LNCaP clone FGC (cell line): ENCODE results near the gene HDAC1.

Experiments used
- DNase-seq: peaks from one replicate; pipeline ENCODE4 v3.0.0-alpha.2; 2011; ENCODE audit warnings: low read depth
- H3K4me3 ChIP-seq: 2 replicates; pipeline ENCODE4 v1.5.1; 2011; ENCODE audit warnings: mild to moderate bottlenecking, low read depth, low read length, control low read depth
- TF ChIP-seq, protein P1 (sequence below): IDR thresholded peaks from 2 replicates; pipeline ENCODE4 v1.5.1; 2012; ENCODE audit warnings: mild to moderate bottlenecking; ENCODE audit not compliant: control insufficient read depth, insufficient read depth; ENCODE audit errors: extremely low read depth

Gene HDAC1

DNA sequence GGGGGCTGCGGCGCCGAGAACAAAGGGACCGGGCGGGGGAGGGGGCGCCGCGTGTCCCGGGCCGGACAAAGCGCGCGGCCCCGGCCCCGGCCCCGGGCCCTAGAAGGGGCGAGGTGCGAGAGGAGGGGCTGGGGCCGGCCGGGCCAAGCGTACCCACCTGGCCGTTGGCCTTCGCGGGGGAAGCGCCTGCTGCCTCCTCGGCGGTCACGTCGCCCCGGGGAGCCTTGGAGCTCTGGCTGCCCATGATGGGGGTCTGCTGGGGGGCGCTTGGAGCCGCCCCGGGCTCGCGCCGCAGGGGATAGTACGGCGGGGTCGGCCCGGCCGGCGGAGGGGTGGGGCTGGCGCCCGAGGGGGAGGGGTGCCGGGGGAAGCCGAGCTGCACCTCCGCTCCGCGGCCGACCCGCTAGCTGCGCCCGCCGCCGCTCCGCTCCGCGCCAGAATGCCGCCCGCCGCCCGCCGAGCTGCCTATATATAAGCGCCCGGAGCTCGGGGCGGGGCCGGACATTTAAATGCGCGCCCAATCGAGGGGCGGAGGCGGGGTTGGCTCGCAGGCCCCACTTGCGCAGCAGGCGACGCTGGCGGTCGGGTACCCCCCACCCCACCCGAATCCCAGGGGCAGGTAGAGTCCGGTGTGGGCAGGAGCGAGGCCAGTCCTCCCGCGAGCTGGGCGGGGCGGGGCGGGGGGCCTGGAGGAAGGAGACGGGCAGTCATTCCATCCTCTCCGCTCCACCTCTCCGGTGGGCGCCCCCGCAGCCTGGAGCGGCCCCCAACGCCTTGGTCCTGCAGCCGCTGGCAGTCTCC lies 44.1 kb downstream of the HDAC1 start, which contains the start of gene MARCKSL1:
Gene MARCKSL1, minus strand, starts transcription at position 444 of the 801 bp plus-strand sequence. Its CDS starts 200 bp downstream, at position 244.
- H3K4me3 ChIP-seq, result peak within 1 kb of the TSS; percentile 78
- DNase-seq, result no peak
- TF ChIP-seq, protein P1, sequence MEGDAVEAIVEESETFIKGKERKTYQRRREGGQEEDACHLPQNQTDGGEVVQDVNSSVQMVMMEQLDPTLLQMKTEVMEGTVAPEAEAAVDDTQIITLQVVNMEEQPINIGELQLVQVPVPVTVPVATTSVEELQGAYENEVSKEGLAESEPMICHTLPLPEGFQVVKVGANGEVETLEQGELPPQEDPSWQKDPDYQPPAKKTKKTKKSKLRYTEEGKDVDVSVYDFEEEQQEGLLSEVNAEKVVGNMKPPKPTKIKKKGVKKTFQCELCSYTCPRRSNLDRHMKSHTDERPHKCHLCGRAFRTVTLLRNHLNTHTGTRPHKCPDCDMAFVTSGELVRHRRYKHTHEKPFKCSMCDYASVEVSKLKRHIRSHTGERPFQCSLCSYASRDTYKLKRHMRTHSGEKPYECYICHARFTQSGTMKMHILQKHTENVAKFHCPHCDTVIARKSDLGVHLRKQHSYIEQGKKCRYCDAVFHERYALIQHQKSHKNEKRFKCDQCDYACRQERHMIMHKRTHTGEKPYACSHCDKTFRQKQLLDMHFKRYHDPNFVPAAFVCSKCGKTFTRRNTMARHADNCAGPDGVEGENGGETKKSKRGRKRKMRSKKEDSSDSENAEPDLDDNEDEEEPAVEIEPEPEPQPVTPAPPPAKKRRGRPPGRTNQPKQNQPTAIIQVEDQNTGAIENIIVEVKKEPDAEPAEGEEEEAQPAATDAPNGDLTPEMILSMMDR, result no peak

DNA sequence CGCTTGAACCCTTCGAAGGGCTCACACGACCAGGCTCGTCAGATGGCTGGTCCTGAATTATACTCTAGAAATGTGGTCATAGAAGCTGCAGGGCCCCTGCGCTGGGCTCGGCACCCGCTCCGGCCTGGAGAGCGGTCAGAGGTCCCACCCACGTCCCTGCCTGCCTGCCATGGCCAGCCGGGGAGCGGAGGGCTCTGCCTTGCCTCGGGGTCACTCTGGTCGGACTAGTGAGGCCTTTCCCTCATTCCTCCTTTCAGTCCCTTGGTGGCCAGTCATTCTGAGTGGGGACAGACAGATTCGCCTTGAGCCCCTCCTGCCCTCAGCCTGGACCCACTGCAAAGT lies 44.7 kb downstream of the HDAC1 start:
- H3K4me3 ChIP-seq, result peak overlapping the region; percentile 78
- TF ChIP-seq, protein P1, result no peak
- no peak for DNase-seq

DNA sequence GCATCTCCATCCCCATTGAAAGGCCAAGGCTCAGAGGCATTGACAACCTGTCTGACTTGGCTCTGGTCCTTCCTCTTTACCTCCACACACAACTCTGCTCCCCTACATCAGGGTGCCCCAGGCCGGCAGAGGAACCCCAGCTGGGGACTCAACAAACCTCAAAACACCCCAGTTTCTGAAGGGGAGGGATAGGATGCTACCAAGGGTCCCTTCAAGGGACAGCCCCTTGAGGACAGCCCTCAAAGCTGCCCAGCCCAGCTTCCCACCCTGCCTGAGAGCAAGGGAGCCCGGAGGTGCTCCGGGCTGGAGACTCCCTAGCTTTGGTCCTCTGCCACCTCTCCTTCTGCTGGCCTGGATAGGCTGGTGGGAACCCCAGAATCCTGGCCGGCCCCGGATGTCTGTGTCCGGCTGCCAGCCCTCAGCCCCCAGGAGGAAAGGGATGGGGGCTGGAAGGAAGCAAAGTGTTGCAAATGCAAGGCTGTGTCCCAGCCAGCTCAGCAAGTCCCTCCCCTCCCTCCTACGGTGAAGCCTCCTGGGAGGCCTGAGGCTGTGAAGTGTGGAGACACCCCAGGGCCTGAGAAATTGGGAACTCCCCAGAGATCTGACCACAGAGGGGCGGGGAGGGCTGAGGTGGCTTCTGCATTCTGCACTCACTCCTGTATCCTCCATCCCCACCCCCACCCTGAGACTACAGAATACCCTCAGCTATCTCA lies 45.2 kb downstream of the HDAC1 start:
- H3K4me3 ChIP-seq, result no peak overlapping the region
- TF ChIP-seq, protein P1, result no peak
- DNase-seq, result no peak

- DNase-seq, result no peak
- TF ChIP-seq, protein P1, result no peak
- H3K4me3 ChIP-seq, result no peak overlapping the region
Measured at GRCh38 chr1:32337855-32338636, 46.2 kb downstream of the HDAC1 start.

GRCh38 chr1:32338637-32339145 lies 46.8 kb downstream of the HDAC1 start:
- no peak overlapping the region for H3K4me3 ChIP-seq
- no peak for DNase-seq
- TF ChIP-seq, protein P1, result no peak

DNA sequence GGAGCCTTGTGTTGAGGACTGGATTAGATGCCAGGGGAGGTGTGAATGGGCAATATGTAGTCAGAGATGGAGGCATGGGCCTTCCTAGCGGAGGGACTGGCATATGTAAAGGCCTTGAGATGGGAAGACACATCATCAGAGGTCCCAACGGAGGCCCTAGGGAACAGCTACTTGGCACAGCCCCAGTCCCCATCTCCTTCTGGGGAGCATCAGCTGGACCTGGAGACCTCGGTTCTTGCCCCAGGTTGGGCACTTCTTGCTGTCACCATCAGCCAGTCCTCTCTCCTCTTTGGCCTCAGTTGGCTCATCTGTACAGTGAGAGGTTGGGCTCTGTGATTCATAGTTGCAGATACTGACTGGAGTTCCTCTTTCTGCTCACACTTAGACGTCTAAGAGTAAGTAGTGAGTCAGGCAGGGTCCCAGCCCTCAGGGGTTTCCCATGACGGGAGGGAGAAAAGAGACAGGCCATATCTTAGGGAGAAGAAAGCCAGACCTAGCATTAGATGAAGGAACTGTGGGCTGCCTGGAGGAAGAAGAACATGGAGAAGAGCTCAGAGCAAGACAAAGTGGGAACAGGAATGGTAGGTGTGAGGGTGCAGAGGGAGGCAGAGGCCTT lies 47.6 kb downstream of the HDAC1 start:
- H3K4me3 ChIP-seq, result no peak overlapping the region
- DNase-seq, result no peak
- TF ChIP-seq, protein P1, result no peak
